SU-DHL-6 (cell line): ENCODE measurements around the gene MEI4.

Source experiments
- H2AFZ ChIP-seq: fragments of 200-600 bp; sonication (generic); 2 replicates; pipeline ENCODE4 v1.6.1; 2014; ENCODE audit warnings: low read depth, mild to moderate bottlenecking, moderate library complexity, mixed read lengths, antibody characterized with exemption, low read length; ENCODE audit not compliant: severe bottlenecking
- H3F3A ChIP-seq: fragments of 200-600 bp; shearing (Covaris generic); 2 replicates; pipeline ENCODE4 v1.6.0; 2016; ENCODE audit warnings: antibody characterized with exemption, mild to moderate bottlenecking; ENCODE audit not compliant: insufficient read depth
- H3K27ac ChIP-seq: fragments of 200-600 bp; sonication (generic); 2 replicates; pipeline ENCODE4 v1.5.1; 2016; ENCODE audit warnings: low read depth, mild to moderate bottlenecking, low read length, moderate library complexity, mixed read lengths
- H3K27me3 ChIP-seq: fragments of 200-600 bp; sonication (generic), shearing (Covaris generic); 2 replicates; pipeline ENCODE4 v1.6.0; 2014; ENCODE audit warnings: mild to moderate bottlenecking, low read length
- H3K36me3 ChIP-seq: fragments of 200-600 bp; sonication (generic); 2 replicates; pipeline ENCODE4 v1.6.1; 2014; ENCODE audit warnings: mild to moderate bottlenecking, low read length, mixed read lengths
- H3K4me2 ChIP-seq: fragments of 300-600, 200-600 bp; shearing (Covaris generic), sonication (generic); 2 replicates; pipeline ENCODE4 v1.6.0; 2014; ENCODE audit warnings: low read length, low read depth, mild to moderate bottlenecking; ENCODE audit not compliant: poor library complexity, severe bottlenecking
- H3K4me3 ChIP-seq: fragments of 200-600 bp; sonication (generic); 2 replicates; pipeline ENCODE4 v1.5.1; 2014; ENCODE audit warnings: antibody characterized with exemption, low read length, mild to moderate bottlenecking, mixed read lengths; ENCODE audit not compliant: insufficient read depth, poor library complexity, severe bottlenecking
- H3K79me2 ChIP-seq: fragments of 200-600 bp; sonication (generic); 2 replicates; pipeline ENCODE4 v1.6.1; 2014; ENCODE audit warnings: mild to moderate bottlenecking, low read length, moderate library complexity; ENCODE audit not compliant: insufficient read depth
- H3K9ac ChIP-seq: fragments of 200-600 bp; sonication (generic); 2 replicates; pipeline ENCODE4 v1.7.0; 2014; ENCODE audit warnings: mild to moderate bottlenecking, low read length
- H3K9me2 ChIP-seq: fragments of 200-600 bp; sonication (generic); replicated peaks from 2 replicates; pipeline ENCODE4 v1.6.1; 2014; ENCODE audit warnings: low read length; ENCODE audit not compliant: insufficient read depth
- H3K9me3 ChIP-seq: fragments of 200-600 bp; sonication (generic); 2 replicates; pipeline ENCODE4 v1.6.1; 2014; ENCODE audit warnings: low read length, mixed read lengths; ENCODE audit not compliant: insufficient read depth
- H4K20me1 ChIP-seq: fragments of 200-600 bp; sonication (generic); 2 replicates; pipeline ENCODE4 v1.6.1; 2014; ENCODE audit warnings: low read depth, mild to moderate bottlenecking, antibody characterized with exemption, low read length, moderate library complexity, mixed read lengths
- CTCF ChIP-seq: fragments of 200-600 bp; sonication (generic); IDR thresholded peaks from one replicate; pipeline ENCODE4 v1.5.1; 2017; ENCODE audit warnings: antibody characterized with exemption, mild to moderate bottlenecking, low read length, moderate library complexity; ENCODE audit not compliant: insufficient read depth, poor library complexity, severe bottlenecking
- EZH2phosphoT487 ChIP-seq: fragments of 200-600 bp; sonication (generic), shearing (Covaris generic); conservative IDR thresholded peaks from 2 replicates; pipeline ENCODE4 v1.6.1; 2018; ENCODE audit warnings: mild to moderate bottlenecking, antibody characterized with exemption, low read length, moderate library complexity, mixed read lengths

Gene MEI4

GRCh38 chr6:77796824-77797809 lies 144.3 kb downstream of the MEI4 start:
- Histone ChIP-seq H3K9me3 (no peaks in the 10 kb centered on the region), H2AFZ (no peak overlapping the region), H3K27me3 (no peaks in the 10 kb centered on the region), H3K9me2 (no peaks in the 10 kb centered on the region), H3K79me2 (no peaks in the 10 kb centered on the region), H3K27ac (no peak overlapping the region), H3F3A (no peaks in the 10 kb centered on the region), H3K9ac (no peak overlapping the region), H3K36me3 (no peaks in the 10 kb centered on the region), H3K4me2 (no peak overlapping the region), H4K20me1 (no peaks in the 10 kb centered on the region), H3K4me3 (no peak overlapping the region)
- no peak for TF ChIP-seq CTCF
- no peak for TF ChIP-seq EZH2phosphoT487

- Histone ChIP-seq H3K4me2 (no peak overlapping the region), H3K27ac (no peak overlapping the region), H3K4me3 (no peak overlapping the region), H3K79me2 (no peaks in the 10 kb centered on the region), H3K36me3 (no peaks in the 10 kb centered on the region), H3K9me2 (no peaks in the 10 kb centered on the region), H3K9me3 (no peaks in the 10 kb centered on the region), H2AFZ (no peak overlapping the region), H3F3A (no peaks in the 10 kb centered on the region), H4K20me1 (no peaks in the 10 kb centered on the region), H3K9ac (no peak overlapping the region), H3K27me3 (no peaks in the 10 kb centered on the region)
- TF ChIP-seq EZH2phosphoT487 (no peak), CTCF (no peak)
These were observed 159.5 kb downstream of the MEI4 start for GRCh38 chr6:77812304-77812703.

GRCh38 chr6:77813090-77813489 lies 160.3 kb downstream of the MEI4 start:
- H3K4me3 ChIP-seq: no peak overlapping the region
- no peak overlapping the region for H3K27ac ChIP-seq
- H3K4me2 ChIP-seq: no peak overlapping the region
- H3K9ac ChIP-seq: no peak overlapping the region
- no peaks in the 10 kb centered on the region for H3K79me2 ChIP-seq
- no peak overlapping the region for H2AFZ ChIP-seq
- H4K20me1 ChIP-seq: no peaks in the 10 kb centered on the region
- H3K27me3 ChIP-seq: no peaks in the 10 kb centered on the region
- no peaks in the 10 kb centered on the region for H3K9me2 ChIP-seq
- H3K9me3 ChIP-seq: no peaks in the 10 kb centered on the region
- TF ChIP-seq EZH2phosphoT487: no peak
- no peak for TF ChIP-seq CTCF
- no peaks in the 10 kb centered on the region for H3F3A ChIP-seq
- no peaks in the 10 kb centered on the region for H3K36me3 ChIP-seq
